GM10266 (cell line): ENCODE data around the gene KIF25.

Source experiments
- DNase-seq: peaks from one replicate; pipeline ENCODE4 v3.0.0; 2012; ENCODE audit errors: extremely low spot score
- CTCF ChIP-seq: IDR thresholded peaks from 2 replicates; pipeline ENCODE4 v1.5.1; 2012; ENCODE audit warnings: mild to moderate bottlenecking, low read depth; ENCODE audit not compliant: control insufficient read depth, insufficient read depth; ENCODE audit errors: missing control alignments

KIF25 gene

GRCh38 chr6:167954151-167954550 is 43.3 kb upstream of the KIF25 start:
- DNase-seq, result no peak
- TF ChIP-seq CTCF, result no peak

GRCh38 chr6:167956491-167956890 is 41.0 kb upstream of the KIF25 start:
- no peak for TF ChIP-seq CTCF

GRCh38 chr6:167956983-167957492 is 40.4 kb upstream of the KIF25 start:
- TF ChIP-seq CTCF, result no peak
- no peak for DNase-seq

More at GRCh38 chr6:167956491-167956890, 41.0 kb upstream of the KIF25 start:
- DNase-seq, result no peak

- no peak for DNase-seq
- TF ChIP-seq CTCF, result no peak
These were observed 39.8 kb upstream of the KIF25 start for GRCh38 chr6:167957626-167958025.

GRCh38 chr6:167960579-167960978 is 36.9 kb upstream of the KIF25 start:
- DNase-seq, result no peak
- TF ChIP-seq CTCF, result no peak

- no peak for TF ChIP-seq CTCF
- DNase-seq, result no peak
These were observed 34.8 kb upstream of the KIF25 start for GRCh38 chr6:167962711-167963110.

GRCh38 chr6:167963589-167964057 is 33.8 kb upstream of the KIF25 start:
- no peak for TF ChIP-seq CTCF
- DNase-seq, result no peak
